Skeletal muscle satellite cell (primary cell): ENCODE data around the gene GPR146.
"Not testable (repeated sequence)": the region's sequence is repeated elsewhere in the genome, so short reads cannot be mapped to it uniquely, and the experiment has no call there.

Experiments
- H3K27me3 ChIP-seq: 2 replicates; pipeline ENCODE4 v1.7.0; 2013; ENCODE audit warnings: low read length; ENCODE audit not compliant: control insufficient read depth, insufficient read depth
- H3K36me3 ChIP-seq: 2 replicates; pipeline ENCODE4 v1.7.0; 2013; ENCODE audit warnings: mild to moderate bottlenecking, control low read depth, low read length; ENCODE audit not compliant: insufficient read depth
- H3K4me1 ChIP-seq: 2 replicates; pipeline ENCODE4 v1.7.0; 2013; ENCODE audit warnings: low read length; ENCODE audit not compliant: control insufficient read depth, insufficient read depth
- H3K4me2 ChIP-seq: 2 replicates; pipeline ENCODE4 v1.7.0; 2013; ENCODE audit warnings: mild to moderate bottlenecking, low read length
- H3K4me3 ChIP-seq: 2 replicates; pipeline ENCODE4 v1.7.0; 2013; ENCODE audit warnings: low read length
- H3K9ac ChIP-seq: 2 replicates; pipeline ENCODE4 v1.7.0; 2013; ENCODE audit warnings: mild to moderate bottlenecking, low read depth, low read length, moderate library complexity
- H3K9me3 ChIP-seq: replicated peaks from 2 replicates; pipeline ENCODE4 v1.7.0; 2013; ENCODE audit warnings: mild to moderate bottlenecking, control low read depth, low read length

GPR146 gene

DNA sequence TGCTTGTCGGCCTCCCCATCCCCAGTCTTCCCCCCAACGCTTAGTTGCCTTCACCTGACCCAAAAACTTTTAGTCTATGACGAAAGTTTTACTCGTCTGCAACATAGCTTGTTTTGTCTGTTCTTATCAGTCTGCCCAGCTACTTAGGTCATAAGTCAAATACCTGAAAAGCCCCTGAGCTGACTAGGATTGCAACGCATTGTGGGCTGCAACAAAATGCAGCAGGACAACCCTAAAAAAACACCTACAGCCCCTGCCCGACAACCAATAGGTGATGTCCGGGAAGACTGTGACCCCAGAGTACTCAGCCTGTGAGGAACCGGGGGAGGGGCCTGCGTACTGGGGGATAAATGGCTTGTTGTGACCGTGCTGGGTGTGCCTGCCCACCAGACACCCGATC lies 24.3 kb downstream of the GPR146 start:
- H3K9me3 ChIP-seq, result no peaks in the 10 kb centered on the region
- no peak overlapping the region for H3K4me3 ChIP-seq
- H3K4me1 ChIP-seq, result peaks cover 7% of the 10 kb centered on the region
- no peaks in the 10 kb centered on the region for H3K36me3 ChIP-seq
- no peak overlapping the region for H3K4me2 ChIP-seq
- H3K9ac ChIP-seq, result no peak overlapping the region
- H3K27me3 ChIP-seq, result no peaks in the 10 kb centered on the region

DNA sequence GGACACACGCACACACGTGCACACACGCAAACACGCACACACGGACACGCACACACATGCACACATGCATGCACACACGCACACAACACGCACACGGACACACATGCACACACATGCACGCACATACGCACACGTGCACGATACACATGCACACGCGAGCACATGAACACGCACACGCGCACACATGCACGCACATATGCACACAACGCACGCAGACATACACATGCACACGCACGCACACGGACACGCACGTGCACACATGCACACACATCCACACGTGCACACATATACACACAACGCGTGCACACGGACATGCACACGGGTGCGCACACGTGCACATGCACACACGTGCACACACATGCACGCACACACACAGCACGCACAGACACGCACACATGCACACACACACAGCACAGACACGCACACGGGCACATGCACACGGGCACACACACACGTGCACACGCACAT lies 26.2 kb downstream of the GPR146 start:
- H3K36me3 ChIP-seq, result no peaks in the 10 kb centered on the region
- H3K4me2 ChIP-seq, result no peak overlapping the region
- H3K27me3 ChIP-seq, result no peaks in the 10 kb centered on the region
- no peak overlapping the region for H3K9ac ChIP-seq
- peaks cover 3% of the 10 kb centered on the region for H3K4me1 ChIP-seq
- no peaks in the 10 kb centered on the region for H3K9me3 ChIP-seq
- no peak overlapping the region for H3K4me3 ChIP-seq

DNA sequence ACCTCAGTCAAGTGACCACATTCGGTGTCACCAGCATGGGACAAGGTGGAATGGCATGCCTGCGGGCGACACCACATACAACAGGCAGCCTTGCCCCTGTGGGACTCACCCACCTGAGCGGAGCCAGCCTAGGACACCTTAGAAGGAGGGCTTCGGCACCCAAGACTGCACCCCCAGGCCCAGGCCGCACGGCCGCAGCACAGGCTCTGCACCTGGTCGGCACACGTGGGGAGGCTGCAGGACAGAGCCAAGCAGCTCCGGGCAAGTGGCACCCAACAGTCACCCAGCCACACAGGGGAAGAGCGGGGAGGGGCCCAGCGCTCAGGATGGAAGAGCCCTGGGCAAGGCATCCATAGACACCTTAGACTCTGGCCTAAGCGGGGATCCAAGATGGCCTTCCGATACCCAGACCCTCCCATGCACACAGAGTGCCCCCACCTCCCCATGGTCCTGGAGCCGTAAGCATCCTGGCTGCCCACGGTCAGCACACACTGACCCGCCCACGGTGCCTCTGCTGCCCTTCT lies 27.4 kb downstream of the GPR146 start:
- H3K9me3 ChIP-seq, result no peaks in the 10 kb centered on the region
- H3K27me3 ChIP-seq, result no peaks in the 10 kb centered on the region
- H3K4me2 ChIP-seq, result no peak overlapping the region
- H3K36me3 ChIP-seq, result no peaks in the 10 kb centered on the region
- peaks cover 7% of the 10 kb centered on the region for H3K4me1 ChIP-seq
- H3K4me3 ChIP-seq, result no peak overlapping the region
- no peak overlapping the region for H3K9ac ChIP-seq

DNA sequence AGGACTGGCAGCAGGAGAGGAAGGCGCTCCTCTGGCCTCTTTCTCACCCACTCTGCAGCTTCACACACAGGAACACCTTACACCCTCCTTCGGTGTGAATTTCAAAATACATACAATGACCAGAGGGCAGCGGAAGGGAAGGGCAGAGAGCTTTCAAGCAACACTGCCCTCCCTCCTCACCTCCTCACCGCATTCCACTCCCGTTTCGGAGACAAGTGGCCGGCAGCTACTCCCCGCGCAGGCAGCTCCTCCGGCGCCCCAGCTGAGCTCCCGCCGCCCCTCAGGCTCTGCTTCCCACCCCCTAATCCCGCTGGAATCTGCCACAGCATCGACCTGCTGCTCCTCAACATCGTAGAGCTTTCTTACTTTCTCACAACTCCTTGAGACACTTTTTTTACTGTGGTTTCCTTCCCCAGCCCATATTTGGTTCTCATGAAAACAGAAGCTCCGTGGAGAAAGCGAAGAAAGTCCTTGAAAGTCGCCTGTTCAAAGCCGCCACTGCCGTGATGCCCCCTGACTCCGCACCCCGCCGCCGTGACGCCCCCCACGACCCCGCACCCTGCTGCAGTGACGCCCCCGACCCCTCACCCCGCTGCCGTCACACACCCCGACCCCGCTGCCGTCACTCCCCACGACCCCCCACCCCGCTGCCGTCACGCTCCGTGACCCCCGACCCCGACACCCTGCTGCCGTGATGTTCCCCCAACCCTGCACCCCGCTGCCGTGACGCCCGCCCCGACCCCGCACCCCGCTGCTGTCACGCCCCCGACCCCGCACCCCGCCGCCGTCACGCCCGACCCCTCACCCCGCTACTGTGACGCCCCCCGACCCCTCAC lies 29.0 kb downstream of the GPR146 start:
- Histone ChIP-seq H3K9me3 (no peaks in the 10 kb centered on the region), H3K4me3 (no peak overlapping the region), H3K4me2 (no peak overlapping the region), H3K27me3 (no peaks in the 10 kb centered on the region), H3K4me1 (peaks cover 9% of the 10 kb centered on the region), H3K9ac (no peak overlapping the region), H3K36me3 (no peaks in the 10 kb centered on the region)

DNA sequence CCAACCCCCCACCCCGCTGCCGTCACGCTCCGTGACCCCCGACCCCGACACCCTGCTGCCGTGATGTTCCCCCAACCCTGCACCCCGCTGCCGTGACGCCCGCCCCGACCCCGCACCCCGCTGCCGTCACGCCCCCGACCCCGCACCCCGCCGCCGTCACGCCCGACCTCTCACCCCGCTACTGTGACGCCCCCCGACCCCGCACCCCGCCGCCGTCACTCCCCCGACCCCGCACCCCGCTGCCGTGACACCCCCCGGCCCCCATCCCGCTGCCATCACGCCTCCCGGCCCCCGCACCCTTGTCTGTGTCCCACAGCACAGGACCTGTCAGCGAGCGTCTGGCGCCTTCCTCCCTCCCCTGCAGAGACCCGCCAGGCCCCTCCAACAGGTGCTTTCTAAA lies 29.7 kb downstream of the GPR146 start:
- not testable (repeated sequence) for H3K4me1 ChIP-seq, H3K4me3 ChIP-seq, H3K9ac ChIP-seq, H3K4me2 ChIP-seq, H3K9me3 ChIP-seq, H3K36me3 ChIP-seq, H3K27me3 ChIP-seq

DNA sequence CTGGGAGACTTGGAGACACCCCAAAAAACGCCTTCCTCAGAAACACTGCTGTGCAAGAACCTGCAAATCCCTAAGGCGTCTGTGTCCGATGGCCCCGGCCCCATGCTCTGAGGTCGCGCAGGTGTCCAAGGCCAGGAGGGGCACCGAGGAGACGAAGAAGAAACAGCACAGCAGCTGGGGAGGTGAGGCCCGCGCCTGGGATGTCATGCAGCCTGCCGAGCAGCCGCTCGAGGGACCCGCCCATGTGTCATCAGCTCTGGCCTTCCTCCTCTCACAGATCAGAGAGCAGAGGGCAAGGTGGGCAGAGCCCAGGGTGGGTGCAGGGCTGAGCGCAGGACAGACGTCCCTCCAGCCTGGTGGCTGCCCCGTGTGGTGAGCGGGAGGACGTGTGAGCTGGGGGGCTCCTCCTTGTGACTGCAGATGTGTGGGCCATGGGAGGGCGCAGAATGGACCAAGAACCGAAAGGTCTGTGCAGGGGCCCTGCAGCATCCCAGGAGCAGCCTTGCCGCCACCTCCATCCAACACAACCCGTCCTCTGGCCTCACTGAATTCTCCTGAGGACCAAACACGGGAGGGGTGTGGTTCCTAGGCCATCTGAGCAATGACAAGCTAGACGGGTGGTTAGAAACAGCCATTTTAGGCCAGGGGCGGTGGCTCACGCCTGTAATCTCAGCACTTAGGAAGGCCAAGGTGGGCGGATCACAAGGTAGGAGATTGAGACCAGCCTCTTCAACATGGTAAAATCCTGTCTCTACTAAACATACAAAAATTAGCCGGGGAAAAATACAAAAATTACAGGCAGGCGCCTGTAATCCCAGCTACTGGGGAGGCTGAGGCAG lies 30.5 kb downstream of the GPR146 start:
- Histone ChIP-seq H3K4me1 (peaks cover 9% of the 10 kb centered on the region), H3K9ac (no peak overlapping the region), H3K27me3 (no peaks in the 10 kb centered on the region), H3K36me3 (no peaks in the 10 kb centered on the region), H3K4me3 (no peak overlapping the region), H3K4me2 (no peak overlapping the region), H3K9me3 (no peaks in the 10 kb centered on the region)

DNA sequence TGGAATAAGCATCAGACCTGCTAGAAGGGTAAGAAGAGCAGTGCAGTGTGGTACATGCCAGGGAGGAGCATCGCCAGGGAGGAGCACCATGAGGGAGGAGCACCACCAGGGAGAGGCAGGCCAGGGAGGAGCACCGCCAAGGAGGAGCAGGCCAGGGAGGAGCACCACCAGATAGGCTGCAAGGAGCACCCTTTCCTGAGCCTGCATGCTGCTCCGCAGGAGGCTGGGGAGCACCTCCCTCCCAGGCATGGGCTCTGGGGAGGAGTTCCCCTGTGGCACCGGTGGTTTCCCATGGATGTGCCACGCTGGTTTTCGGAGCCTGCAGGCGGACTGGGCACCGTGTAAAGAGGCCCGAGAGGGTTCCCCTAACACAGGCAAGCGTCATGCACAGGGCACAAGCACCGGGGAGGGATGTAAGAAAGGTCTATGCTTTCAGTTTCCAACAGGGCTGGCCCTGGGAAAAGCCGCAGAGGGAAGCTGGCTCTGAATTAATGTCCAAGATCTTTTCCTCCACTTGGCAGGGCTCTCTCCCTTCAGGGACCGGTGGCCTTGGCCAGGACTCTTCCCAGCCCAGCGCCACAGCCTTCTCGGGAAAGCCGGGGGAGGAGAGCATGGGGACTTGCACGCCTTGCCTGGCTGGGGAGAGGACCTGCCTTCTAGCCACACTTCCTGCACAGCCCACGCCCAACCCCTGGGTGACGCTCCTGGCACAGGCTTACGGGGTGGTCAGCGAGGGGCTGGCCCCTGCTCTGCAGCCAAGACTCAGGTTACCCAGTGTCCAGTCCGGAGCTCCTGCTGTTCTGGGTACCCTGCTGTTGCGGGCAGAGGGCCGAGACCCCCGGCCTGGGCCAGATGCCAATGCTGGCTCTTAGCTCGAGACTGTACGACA lies 32.1 kb downstream of the GPR146 start:
- Histone ChIP-seq H3K9me3 (no peaks in the 10 kb centered on the region), H3K4me2 (peak overlapping the region; percentile 67), H3K4me1 (peaks cover 9% of the 10 kb centered on the region), H3K4me3 (peak overlapping the region; percentile 22), H3K27me3 (no peaks in the 10 kb centered on the region), H3K9ac (no peak overlapping the region), H3K36me3 (no peaks in the 10 kb centered on the region)

DNA sequence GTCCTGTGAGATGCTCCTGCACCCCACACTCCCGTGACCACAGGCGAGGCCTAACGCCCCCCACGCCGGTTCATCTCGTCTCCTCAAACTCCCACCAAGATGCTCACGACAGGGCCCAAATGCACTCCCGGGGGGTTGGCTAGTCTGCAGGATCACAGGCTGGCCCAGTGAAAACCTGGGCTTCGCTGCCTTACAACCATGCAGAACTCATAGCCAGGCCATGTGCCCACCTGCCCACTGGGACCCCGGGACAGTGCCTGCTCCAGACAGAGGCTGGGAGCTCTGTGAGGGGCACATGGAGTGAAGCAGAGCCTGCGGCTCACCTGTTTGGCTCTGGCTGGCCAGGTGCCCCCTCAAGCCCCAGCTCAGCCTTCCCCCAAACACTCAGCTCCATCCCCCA lies 34.2 kb downstream of the GPR146 start:
- Histone ChIP-seq H3K9ac (no peak overlapping the region), H3K4me3 (no peak overlapping the region), H3K4me1 (peaks cover 9% of the 10 kb centered on the region), H3K9me3 (no peaks in the 10 kb centered on the region), H3K4me2 (no peak overlapping the region), H3K36me3 (no peaks in the 10 kb centered on the region), H3K27me3 (no peaks in the 10 kb centered on the region)

DNA sequence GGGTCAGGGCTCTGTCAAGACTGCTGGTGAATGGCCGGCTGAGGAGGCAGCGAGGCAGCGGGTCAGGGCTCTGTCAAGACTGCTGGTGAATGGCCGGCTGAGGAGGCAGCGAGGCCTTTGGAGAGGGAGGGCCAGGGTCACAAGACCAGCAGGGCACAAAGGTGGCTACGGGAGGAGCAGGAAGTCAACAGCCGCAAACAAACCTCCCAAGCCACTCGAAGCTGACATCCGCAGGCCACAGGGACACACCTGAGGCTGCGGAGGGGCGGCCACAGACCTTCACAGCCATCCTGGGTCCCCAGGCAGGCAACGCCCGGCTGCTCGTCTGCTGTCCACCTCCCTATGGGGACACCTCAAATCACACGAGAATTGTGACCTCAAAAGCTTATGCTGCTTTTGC lies 34.6 kb downstream of the GPR146 start:
- H3K4me1 ChIP-seq, result peaks cover 9% of the 10 kb centered on the region
- H3K36me3 ChIP-seq, result no peaks in the 10 kb centered on the region
- no peak overlapping the region for H3K4me3 ChIP-seq
- no peaks in the 10 kb centered on the region for H3K27me3 ChIP-seq
- H3K9me3 ChIP-seq, result no peaks in the 10 kb centered on the region
- no peak overlapping the region for H3K9ac ChIP-seq
- H3K4me2 ChIP-seq, result no peak overlapping the region

DNA sequence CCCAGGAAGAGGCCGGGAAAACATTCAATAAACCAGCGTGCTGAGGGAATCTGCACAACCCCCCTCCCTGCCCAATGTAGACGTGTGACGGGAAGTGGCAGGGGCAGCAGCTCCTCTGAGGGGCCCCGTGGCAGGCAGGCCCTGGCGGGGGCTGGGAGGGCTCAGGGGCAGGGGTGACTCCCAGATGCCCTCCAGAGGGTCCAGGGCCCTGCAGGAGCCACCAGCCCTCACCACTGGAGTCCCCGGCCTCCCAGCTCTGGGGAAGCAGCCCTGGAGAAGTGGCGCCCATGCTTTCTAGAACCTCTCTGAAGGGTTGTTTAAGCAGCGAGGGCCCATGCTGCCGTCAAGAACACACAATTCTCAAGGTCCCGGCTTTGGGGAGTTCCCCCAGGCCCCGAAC lies 35.2 kb downstream of the GPR146 start:
- no peak overlapping the region for H3K4me2 ChIP-seq
- peaks cover 9% of the 10 kb centered on the region for H3K4me1 ChIP-seq
- H3K36me3 ChIP-seq, result no peaks in the 10 kb centered on the region
- no peak overlapping the region for H3K9ac ChIP-seq
- no peaks in the 10 kb centered on the region for H3K9me3 ChIP-seq
- no peak overlapping the region for H3K4me3 ChIP-seq
- H3K27me3 ChIP-seq, result no peaks in the 10 kb centered on the region
